Suprapubic skin (tissue), 4 donors: ENCODE measurements around the gene TMEM125. TPM values are rescaled to one million over a fixed set of nuclear protein-coding genes. Genes with fewer than 3 reads are reported as not detected.

Source experiments
- DNase-seq, 2 donors: peaks; one replicate each; pipeline ENCODE4 v3.0.0-alpha.2; 2019; ENCODE audit warnings: low spot score in 2 of 2
- H3K27ac ChIP-seq: fragments of 200-600 bp; sonication (generic); one replicate; pipeline ENCODE4 v1.5.1; 2019
- H3K27me3 ChIP-seq: fragments of 200-600 bp; sonication (generic); one replicate; pipeline ENCODE4 v1.5.1; 2019
- H3K36me3 ChIP-seq: fragments of 200-600 bp; sonication (generic); one replicate; pipeline ENCODE4 v1.5.1; 2019
- H3K4me1 ChIP-seq: fragments of 200-600 bp; sonication (generic); one replicate; pipeline ENCODE4 v1.5.1; 2019
- H3K4me3 ChIP-seq: fragments of 200-600 bp; sonication (generic); one replicate; pipeline ENCODE4 v1.5.1; 2019; ENCODE audit warnings: mild to moderate bottlenecking
- H3K9me3 ChIP-seq: fragments of 200-600 bp; sonication (generic); one replicate; pipeline ENCODE4 v1.5.1; 2019
- EP300 ChIP-seq: sonication (generic); formaldehyde crosslinking; IDR thresholded peaks from one replicate; pipeline ENCODE4 v1.6.1; 2017; ENCODE audit warnings: antibody characterized with exemption
- POLR2A ChIP-seq, 2 donors: fragments of 450-650 bp; IDR thresholded peaks; one replicate each; pipeline ENCODE4 v1.6.1; 2017; ENCODE audit warnings: antibody characterized with exemption in 2 of 2, mild to moderate bottlenecking in 2 of 2, moderate library complexity in 2 of 2
- POLR2AphosphoS5 ChIP-seq, 3 donors: sonication (generic); formaldehyde crosslinking; IDR thresholded peaks; one replicate each; pipeline ENCODE4 v1.6.1; 2017; ENCODE audit warnings: antibody characterized with exemption in 3 of 3
- WGBS: methylation state at CpG from one replicate; pipeline ENCODE4 v1.1.5; 2018; 5-methylcytosine and 5-hydroxymethylcytosine counted together
- total RNA-seq, 4 donors: library from RNA; depleted of rRNA; stranded (reverse); fragments of >200 nt; gene quantifications; one replicate each; pipeline ENCODE4 v1.1.0, GENCODE V29; 2016
- TF ChIP-seq, protein P1 (sequence below), 2 donors: fragments of 200-600 bp in 1 of 2; fragments of 450-650 bp in 1 of 2; sonication (generic) in 1 of 2; IDR thresholded peaks; one replicate each; pipeline ENCODE4 v1.5.1; 2016 to 2019; ENCODE audit warnings: antibody characterized with exemption in 2 of 2, mild to moderate bottlenecking in 1 of 2, moderate library complexity in 1 of 2

TMEM125 gene
- total RNA-seq, 4 donors from 2014 or later = 5.7 to 27.1 (median 14.8) TPM

DNA sequence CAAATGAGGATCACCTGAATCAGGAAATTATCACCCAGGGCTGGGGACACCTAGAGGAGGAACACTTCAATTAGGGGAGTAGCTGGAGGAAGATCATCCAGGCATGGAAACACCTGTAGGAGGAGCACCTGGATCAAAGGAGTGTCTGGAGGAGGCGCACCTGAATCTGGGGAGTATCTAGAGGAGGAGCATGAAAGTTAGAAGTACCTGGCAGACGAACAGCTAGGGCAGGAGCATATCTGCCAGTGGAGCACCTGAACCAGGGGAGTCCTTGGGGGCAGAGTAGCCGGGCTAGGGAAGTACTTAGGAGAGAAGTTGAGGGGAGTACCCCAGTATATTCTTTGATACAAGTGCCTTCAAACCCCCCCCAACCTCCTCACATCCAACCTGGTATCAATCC is 14.3 kb downstream of the TMEM125 start:
- H3K27me3 ChIP-seq = no peaks in the 10 kb centered on the region
- peak in 1 of 2 donors; percentile 31 for DNase-seq
- no peak overlapping the region for H3K4me3 ChIP-seq
- peaks cover 4% of the 10 kb centered on the region for H3K4me1 ChIP-seq
- no peaks in the 10 kb centered on the region for H3K36me3 ChIP-seq
- no peaks in the 10 kb centered on the region for H3K9me3 ChIP-seq
- WGBS = 90% methylated on average over 3 of the region's 3 CpGs
- no peak overlapping the region for H3K27ac ChIP-seq
- no peak for TF ChIP-seq POLR2AphosphoS5 (IDR thresholded peaks at IDR 0.05)
- no peak for TF ChIP-seq POLR2A (IDR thresholded peaks at IDR 0.05)
- TF ChIP-seq EP300 = no peak
- TF ChIP-seq, protein P1, sequence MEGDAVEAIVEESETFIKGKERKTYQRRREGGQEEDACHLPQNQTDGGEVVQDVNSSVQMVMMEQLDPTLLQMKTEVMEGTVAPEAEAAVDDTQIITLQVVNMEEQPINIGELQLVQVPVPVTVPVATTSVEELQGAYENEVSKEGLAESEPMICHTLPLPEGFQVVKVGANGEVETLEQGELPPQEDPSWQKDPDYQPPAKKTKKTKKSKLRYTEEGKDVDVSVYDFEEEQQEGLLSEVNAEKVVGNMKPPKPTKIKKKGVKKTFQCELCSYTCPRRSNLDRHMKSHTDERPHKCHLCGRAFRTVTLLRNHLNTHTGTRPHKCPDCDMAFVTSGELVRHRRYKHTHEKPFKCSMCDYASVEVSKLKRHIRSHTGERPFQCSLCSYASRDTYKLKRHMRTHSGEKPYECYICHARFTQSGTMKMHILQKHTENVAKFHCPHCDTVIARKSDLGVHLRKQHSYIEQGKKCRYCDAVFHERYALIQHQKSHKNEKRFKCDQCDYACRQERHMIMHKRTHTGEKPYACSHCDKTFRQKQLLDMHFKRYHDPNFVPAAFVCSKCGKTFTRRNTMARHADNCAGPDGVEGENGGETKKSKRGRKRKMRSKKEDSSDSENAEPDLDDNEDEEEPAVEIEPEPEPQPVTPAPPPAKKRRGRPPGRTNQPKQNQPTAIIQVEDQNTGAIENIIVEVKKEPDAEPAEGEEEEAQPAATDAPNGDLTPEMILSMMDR (IDR thresholded peaks at IDR 0.05) = no peak

DNA sequence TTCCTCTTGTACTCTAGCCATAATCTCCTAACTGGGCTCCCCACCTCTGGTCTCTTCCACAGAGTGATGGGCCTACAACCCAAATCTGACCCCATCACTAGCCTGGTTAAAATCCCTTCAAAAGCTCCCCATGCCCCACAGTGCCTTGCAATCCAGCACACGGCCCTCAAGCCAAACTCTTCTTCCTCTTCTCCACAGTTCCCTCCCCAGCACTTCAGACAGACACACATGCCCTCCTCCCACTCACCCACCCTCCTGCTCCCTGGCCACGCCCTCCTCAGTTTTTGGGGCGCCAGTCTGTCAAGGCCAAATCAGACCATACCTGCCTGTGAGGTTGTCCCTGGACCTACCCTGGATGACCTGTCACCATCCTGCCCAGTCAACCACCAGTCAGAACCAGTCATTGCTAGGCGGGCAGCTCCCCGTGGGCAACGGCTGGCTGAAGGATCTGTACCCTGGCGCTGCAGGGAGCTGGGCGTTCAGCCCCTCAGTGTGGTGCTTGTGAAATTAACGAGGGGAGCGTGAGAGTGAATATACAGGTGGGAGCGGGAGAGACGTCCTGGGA is 14.8 kb downstream of the TMEM125 start:
- Histone ChIP-seq H3K27me3 (no peaks in the 10 kb centered on the region), H3K4me1 (peaks cover 4% of the 10 kb centered on the region), H3K4me3 (peak overlapping the region; percentile 39), H3K36me3 (no peaks in the 10 kb centered on the region), H3K9me3 (no peaks in the 10 kb centered on the region), H3K27ac (peak overlapping the region; percentile 31)
- TF ChIP-seq, protein P1 (IDR thresholded peaks at IDR 0.05) = no peak
- no peak for TF ChIP-seq EP300
- TF ChIP-seq POLR2A (IDR thresholded peaks at IDR 0.05) = no peak
- TF ChIP-seq POLR2AphosphoS5 (IDR thresholded peaks at IDR 0.05) = no peak
- DNase-seq = peak in 1 of 2 donors; percentile 49
- 73% methylated on average over 10 of the region's 12 CpGs for WGBS

DNA sequence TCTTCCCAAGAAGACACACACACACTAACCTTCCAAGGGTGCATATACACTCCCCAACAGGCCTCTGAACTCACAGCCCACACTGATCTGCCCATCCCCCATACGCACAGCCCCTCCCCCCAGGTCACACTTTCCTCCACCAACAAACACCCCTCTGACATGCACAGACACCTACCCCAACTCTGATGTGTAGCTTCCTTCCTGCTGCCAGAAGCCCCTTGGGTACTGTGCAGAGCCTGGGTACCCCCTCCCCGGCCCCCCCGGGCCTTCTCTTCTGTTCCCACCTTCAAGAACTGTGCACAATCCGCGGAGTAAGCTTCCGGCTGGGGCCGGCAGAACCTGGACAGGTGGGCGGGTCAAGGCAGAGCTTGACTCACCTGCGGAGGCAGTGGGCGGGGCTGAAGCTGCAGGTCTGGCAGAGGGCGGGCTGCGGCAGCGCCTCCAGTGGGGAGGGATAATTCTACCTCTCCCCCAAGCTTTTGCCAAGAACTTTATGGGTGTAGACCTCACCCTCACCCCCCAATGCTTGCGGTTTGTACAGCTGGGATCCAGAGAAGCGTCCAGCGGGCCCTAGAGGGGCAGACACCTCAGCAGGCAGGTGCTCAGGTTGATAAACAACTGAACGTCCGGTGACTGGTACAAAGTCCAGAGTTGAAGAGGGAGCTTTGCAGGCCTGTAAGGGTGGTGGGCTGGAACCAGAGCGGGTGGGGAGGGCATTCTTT is 15.6 kb downstream of the TMEM125 start, which contains the start of gene C1orf210:
TSS of gene C1orf210 (minus strand) at position 313 of the 722 bp plus-strand sequence. CDS start 2,311 bp downstream, outside the sequence.
- TF ChIP-seq EP300 (no peak), POLR2AphosphoS5 (IDR thresholded peaks at IDR 0.05) (no peak), POLR2A (IDR thresholded peaks at IDR 0.05) (no peak)
- TF ChIP-seq, protein P1 (IDR thresholded peaks at IDR 0.05) = peak in 1 of 2 donors; percentile 51
- H3K4me1 ChIP-seq = peaks cover 4% of the 10 kb centered on the region
- H3K4me3 ChIP-seq = peak within 1 kb of the TSS; percentile 39
- peak within 1 kb of the TSS; percentile 31 for H3K27ac ChIP-seq
- DNase-seq = peak in 1 of 2 donors; percentile 76
- H3K9me3 ChIP-seq = no peaks in the 10 kb centered on the region
- 46% methylated on average over 16 of the region's 19 CpGs for WGBS
- H3K36me3 ChIP-seq = no peaks in the 10 kb centered on the region
- H3K27me3 ChIP-seq = no peaks in the 10 kb centered on the region

DNA sequence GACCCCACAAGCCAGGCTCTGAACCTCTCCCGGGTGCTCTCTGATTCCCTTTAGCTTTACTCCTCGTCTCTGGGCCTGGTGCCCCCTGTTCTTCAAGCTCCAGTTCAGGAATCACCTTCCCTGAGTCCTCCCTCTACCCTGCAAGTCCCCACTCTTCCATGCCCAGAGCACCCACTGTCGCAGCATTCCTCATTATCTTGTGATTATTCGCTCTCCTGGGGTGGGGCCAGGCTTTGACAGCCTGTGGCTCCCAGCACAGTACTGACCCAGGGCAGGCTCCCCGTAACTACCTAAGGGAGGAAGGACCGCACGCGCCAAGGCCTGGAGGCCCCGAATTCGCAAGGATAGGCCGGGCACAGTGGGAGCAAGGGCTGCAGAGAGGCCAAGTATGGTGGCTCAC is 16.3 kb downstream of the TMEM125 start:
- H3K4me1 ChIP-seq = peaks cover 4% of the 10 kb centered on the region
- H3K27ac ChIP-seq = no peak overlapping the region
- no peak overlapping the region for H3K4me3 ChIP-seq
- TF ChIP-seq POLR2AphosphoS5 (IDR thresholded peaks at IDR 0.05) (no peak), EP300 (no peak), POLR2A (IDR thresholded peaks at IDR 0.05) (no peak)
- TF ChIP-seq, protein P1 (IDR thresholded peaks at IDR 0.05) = no peak
- H3K9me3 ChIP-seq = no peaks in the 10 kb centered on the region
- no peaks in the 10 kb centered on the region for H3K27me3 ChIP-seq
- no peaks in the 10 kb centered on the region for H3K36me3 ChIP-seq
- DNase-seq = peak in 1 of 2 donors; percentile 50
- WGBS = 92% methylated on average over 10 of the region's 11 CpGs

DNA sequence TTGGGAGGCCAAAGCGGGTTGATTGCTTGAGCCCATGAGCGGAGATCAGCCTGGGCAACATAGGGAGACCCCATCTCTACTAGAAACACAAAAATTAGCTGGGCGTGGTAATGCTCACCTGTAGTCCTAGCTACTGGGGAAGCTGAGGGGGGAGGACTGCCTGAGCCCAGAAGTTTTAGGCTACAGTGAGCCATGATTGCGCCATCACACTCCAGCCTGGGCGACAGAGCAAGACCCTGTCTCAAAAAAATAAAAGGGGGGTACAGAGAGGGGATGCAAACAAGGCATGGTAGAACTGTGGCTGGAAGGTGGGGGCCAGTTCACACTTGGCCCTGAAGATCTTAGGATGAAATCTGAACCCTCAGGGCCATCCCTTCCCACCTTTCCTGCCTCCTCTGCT is 16.8 kb downstream of the TMEM125 start:
- no peak overlapping the region for H3K4me3 ChIP-seq
- DNase-seq = no peak
- H3K36me3 ChIP-seq = no peaks in the 10 kb centered on the region
- TF ChIP-seq, protein P1 (IDR thresholded peaks at IDR 0.05) = no peak
- TF ChIP-seq POLR2A (IDR thresholded peaks at IDR 0.05) (no peak), POLR2AphosphoS5 (IDR thresholded peaks at IDR 0.05) (no peak), EP300 (no peak)
- WGBS = 98% methylated on average over 5 of the region's 5 CpGs
- H3K27me3 ChIP-seq = no peaks in the 10 kb centered on the region
- peaks cover 4% of the 10 kb centered on the region for H3K4me1 ChIP-seq
- no peaks in the 10 kb centered on the region for H3K9me3 ChIP-seq
- H3K27ac ChIP-seq = no peak overlapping the region
